HG03457 (cell line): ENCODE measurements around the gene PRR19.
"Not testable (repeated sequence)": the region's sequence is repeated elsewhere in the genome, so short reads cannot be mapped to it uniquely, and the experiment has no call there.

Source experiments
- ATAC-seq: cut with Tn5 transposase; IDR thresholded peaks from one replicate; pipeline ENCODE4 v1.9.1; 2021; ENCODE audit warnings: moderate number of reproducible peaks; ENCODE audit not compliant: unreplicated experiment

Gene PRR19

GRCh38 chr19:42323852-42324654 is 22.1 kb downstream of the PRR19 start:
- no peak for ATAC-seq

- ATAC-seq, result no peak
Observed at GRCh38 chr19:42324655-42325307, 22.8 kb downstream of the PRR19 start.

GRCh38 chr19:42325308-42325895 is 23.5 kb downstream of the PRR19 start, which contains the start of gene MEGF8:
TSS of gene MEGF8 (plus strand) at chr19:42325635. CDS start at chr19:42326244, 609 bp downstream.
- ATAC-seq, result peak; percentile 74

- peak; percentile 12 for ATAC-seq
Observed at GRCh38 chr19:42325896-42326771, 24.2 kb downstream of the PRR19 start.

- no peak for ATAC-seq
Observed at GRCh38 chr19:42326969-42327368, 25.0 kb downstream of the PRR19 start.

- no peak for ATAC-seq
Observed at GRCh38 chr19:42327381-42327780, 25.4 kb downstream of the PRR19 start.

GRCh38 chr19:42328106-42328505 is 26.2 kb downstream of the PRR19 start:
- no peak for ATAC-seq

GRCh38 chr19:42328854-42329253 is 26.9 kb downstream of the PRR19 start:
- ATAC-seq, result no peak

- ATAC-seq, result no peak
Observed at GRCh38 chr19:42330241-42330711, 28.3 kb downstream of the PRR19 start.

- ATAC-seq, result not testable (repeated sequence)
Observed at GRCh38 chr19:42331333-42331732, 29.4 kb downstream of the PRR19 start.

GRCh38 chr19:42332059-42332458 is 30.1 kb downstream of the PRR19 start:
- ATAC-seq, result no peak

GRCh38 chr19:42333018-42333417 is 31.1 kb downstream of the PRR19 start:
- no peak for ATAC-seq

- ATAC-seq, result no peak
Observed at GRCh38 chr19:42333975-42334696, 32.2 kb downstream of the PRR19 start.

GRCh38 chr19:42334697-42335373 is 32.9 kb downstream of the PRR19 start:
- no peak for ATAC-seq

- ATAC-seq, result no peak
Observed at GRCh38 chr19:42335374-42335936, 33.5 kb downstream of the PRR19 start.

- no peak for ATAC-seq
Observed at GRCh38 chr19:42335971-42336370, 34.0 kb downstream of the PRR19 start.

GRCh38 chr19:42339126-42339860 is 37.4 kb downstream of the PRR19 start:
- not testable (repeated sequence) for ATAC-seq

GRCh38 chr19:42339922-42340321 is 38.0 kb downstream of the PRR19 start:
- ATAC-seq, result not testable (repeated sequence)
